Measurements from ENCODE around the gene CBX7. TPM values are rescaled to one million over a fixed set of nuclear protein-coding genes. Genes with fewer than 3 reads are reported as not detected.
A peak's percentile ranks its signal among the peaks of the same experiment; 100 is the strongest.
"Not testable (repeated sequence)": the region's sequence is repeated elsewhere in the genome, so short reads cannot be mapped to it uniquely, and the experiment has no call there.

The CBX7 gene
- polyA plus RNA-seq, 3 donors: 7.1 to 13.8 (median 8.1) TPM

DNA sequence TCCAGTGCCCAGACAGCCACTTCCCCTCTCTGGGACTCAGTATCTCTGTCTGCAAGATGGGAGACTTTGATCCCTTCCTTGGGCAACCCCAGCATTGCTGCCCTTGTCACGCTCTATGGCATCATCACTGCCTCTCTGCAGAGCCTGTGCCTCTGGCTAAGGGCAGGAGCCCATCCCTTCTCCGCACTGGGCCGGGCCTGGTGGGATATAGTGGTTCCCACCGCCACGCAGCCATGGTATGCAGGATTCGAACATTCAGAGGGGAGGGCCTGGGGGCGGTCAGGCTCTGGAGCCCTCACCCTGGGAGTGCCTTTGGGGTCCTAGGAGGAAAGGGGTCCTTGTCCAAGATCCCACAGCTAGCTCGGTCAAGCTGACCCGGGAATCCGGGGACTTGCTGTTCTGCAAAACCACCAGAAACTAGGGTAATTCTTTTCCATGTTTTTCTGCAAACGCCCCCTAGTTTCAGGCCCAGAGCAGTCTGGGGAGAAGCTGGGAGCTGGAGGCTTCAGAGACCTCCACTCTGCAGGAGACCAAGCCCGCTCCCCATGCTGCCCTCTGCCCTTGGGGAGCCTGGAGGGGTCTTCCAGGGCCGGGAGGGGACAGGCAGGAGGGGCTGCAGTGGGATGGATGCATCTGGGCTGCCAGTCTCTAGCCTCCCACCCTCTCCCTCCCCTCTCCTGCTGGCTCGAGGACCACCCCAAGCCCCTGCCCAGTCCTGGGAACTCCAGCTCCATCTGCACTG lies 24.4 kb upstream of the CBX7 start:
- no peak for DNase-seq (ENCODE audit: extremely low read depth in 1 of 11, low read depth in 9 of 11, low spot score in 4 of 11)

- DNase-seq (ENCODE audit: extremely low read depth in 1 of 11, low read depth in 9 of 11, low spot score in 4 of 11): peak in 6 of 11 donors; percentile 66 to 83 (median 74)
Measured at GRCh38 chr22:39176143-39176713, 23.7 kb upstream of the CBX7 start.

- no peak for DNase-seq (ENCODE audit: extremely low read depth in 1 of 11, low read depth in 9 of 11, low spot score in 4 of 11)
Measured at GRCh38 chr22:39175353-39176142, 23.1 kb upstream of the CBX7 start.

- DNase-seq (ENCODE audit: extremely low read depth in 1 of 11, low read depth in 9 of 11, low spot score in 4 of 11): peak; percentile 80 to 93 (median 90)
Measured at GRCh38 chr22:39174498-39175352, 22.2 kb upstream of the CBX7 start.

GRCh38 chr22:39173787-39174497 lies 21.5 kb upstream of the CBX7 start:
- DNase-seq (ENCODE audit: extremely low read depth in 1 of 11, low read depth in 9 of 11, low spot score in 4 of 11): no peak

DNA sequence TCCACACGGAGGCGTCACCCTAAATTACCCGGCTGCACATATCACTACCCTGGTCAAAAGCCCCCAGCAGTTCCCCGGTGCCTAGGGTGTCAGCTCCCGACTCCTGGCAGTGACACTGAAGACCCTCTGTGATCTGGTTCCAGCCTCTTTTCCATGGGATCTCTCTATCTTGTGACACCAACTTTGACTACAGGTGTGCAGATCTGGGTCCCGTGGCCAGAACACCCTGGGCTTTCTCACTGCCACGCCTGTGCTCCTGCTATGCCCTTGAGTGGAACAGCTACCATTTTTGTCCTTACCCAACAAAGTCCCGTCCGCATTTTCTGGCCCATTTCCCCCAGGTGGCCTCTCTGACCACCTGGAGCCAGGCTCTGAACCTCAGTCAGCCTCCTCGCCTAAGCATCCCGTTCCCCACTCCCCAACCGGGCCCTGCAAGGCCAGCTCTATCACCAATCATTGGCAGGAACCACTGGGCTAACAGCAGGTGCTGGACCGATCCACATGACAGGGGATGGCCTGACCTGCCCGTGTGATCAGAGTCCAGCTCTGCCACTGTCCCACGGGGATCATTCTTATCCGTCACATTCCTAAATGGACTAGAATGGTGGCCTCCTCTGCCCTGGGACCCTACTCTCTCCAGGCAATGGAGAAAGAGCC lies 20.7 kb upstream of the CBX7 start:
- DNase-seq (ENCODE audit: extremely low read depth in 1 of 11, low read depth in 9 of 11, low spot score in 4 of 11): no peak

- DNase-seq (ENCODE audit: extremely low read depth in 1 of 11, low read depth in 9 of 11, low spot score in 4 of 11): not testable (repeated sequence)
Measured at GRCh38 chr22:39172265-39173049, 20.0 kb upstream of the CBX7 start.

GRCh38 chr22:39171623-39172264 lies 19.3 kb upstream of the CBX7 start:
- DNase-seq (ENCODE audit: extremely low read depth in 1 of 11, low read depth in 9 of 11, low spot score in 4 of 11): no peak

DNA sequence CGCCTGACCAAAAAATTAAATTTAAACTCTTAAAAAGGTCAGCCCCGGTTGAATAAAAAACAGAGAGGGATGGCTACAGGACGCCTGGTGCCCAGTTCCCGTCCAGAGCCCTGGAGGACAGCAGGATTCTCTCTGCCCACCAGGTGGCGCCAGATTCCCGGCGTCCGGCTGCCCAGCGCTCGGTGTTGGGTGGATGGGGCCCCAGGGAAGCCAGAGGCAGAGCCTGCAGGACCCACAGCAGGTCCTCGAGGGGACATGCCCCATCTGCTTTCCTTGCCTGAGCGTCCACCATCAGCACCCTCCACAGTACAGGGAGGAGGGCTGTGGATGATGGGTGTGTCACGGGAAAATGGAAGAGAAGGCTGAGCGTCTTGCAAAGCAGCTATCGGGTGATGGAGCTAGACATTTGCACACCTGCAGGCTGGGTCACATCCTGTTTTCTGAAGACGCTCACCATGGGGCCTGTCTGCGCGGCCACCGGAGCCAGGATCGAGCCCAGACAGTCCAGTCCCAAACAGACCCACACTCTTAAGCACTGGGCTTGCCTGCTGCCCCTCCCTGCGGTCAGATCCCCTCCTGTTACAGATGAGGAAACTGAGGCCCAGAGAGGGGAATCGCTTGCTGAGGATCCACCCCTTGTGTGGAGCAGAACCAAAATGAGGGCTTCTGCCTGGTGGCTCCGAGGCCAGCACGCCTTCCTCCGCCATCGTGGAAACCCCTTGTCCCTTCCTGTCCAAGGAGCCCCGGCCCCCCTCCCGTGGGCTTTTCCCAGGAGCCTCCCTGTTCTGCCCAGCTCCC lies 18.5 kb upstream of the CBX7 start:
- DNase-seq (ENCODE audit: extremely low read depth in 1 of 11, low read depth in 9 of 11, low spot score in 4 of 11): peak in 5 of 11 donors; percentile 66 to 79 (median 74)

DNA sequence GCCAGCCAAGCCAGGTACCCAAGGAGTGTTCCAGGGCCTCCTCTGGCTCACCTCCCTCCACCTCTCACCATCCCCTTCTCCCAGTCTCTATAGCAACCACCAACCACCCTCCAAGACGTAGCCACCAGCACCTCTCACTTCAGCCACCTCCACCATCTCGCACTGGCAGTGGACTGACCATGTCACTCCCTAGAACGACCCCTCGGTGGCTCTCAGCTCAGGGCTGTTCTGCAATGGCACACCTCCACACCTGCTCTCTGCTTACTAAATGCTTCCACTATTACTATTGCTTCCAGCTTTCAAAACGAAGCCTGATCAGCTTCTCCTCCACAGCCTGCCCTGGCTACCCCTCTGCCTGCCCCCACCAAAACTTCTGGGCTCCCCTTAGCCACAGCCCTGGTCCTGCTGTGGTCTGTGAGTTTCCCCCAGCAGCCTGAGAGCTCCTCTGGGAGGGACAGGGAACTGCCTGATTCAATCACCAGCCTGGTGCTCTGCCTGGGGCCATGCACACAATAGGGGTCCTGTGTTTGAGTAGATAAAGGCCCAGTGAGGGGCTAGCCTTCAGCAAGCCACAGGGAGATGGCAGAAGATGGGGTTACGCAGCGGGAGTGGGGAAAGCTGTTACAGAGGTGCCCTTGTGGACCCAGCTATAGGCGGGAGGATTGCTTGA lies 17.5 kb upstream of the CBX7 start:
- no peak for DNase-seq (ENCODE audit: extremely low read depth in 1 of 11, low read depth in 9 of 11, low spot score in 4 of 11)

GRCh38 chr22:39166547-39166946 lies 14.1 kb upstream of the CBX7 start:
- DNase-seq (ENCODE audit: extremely low read depth in 1 of 11, low read depth in 9 of 11, low spot score in 4 of 11): no peak

DNA sequence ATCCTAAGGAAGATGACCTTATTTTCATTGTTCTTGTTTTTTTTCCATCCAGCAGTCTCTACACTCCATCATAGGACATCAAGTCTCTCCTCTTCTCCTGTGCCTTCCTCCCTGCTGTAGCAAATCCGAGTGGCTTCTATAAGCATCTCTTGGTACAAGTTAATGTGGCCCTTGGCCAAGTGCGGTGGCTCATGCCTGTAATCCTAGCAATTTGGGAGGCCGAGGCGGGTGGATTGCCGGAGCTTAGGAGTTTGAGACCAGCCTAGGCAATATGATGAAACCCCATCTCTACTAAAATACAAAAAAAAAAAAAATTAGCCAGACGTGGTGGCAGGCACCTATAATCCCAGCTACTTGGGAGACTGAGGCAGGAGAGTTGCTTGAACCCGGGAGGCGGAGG lies 3.6 kb upstream of the CBX7 start:
- DNase-seq (ENCODE audit: extremely low read depth in 1 of 11, low read depth in 9 of 11, low spot score in 4 of 11): not testable (repeated sequence)

DNA sequence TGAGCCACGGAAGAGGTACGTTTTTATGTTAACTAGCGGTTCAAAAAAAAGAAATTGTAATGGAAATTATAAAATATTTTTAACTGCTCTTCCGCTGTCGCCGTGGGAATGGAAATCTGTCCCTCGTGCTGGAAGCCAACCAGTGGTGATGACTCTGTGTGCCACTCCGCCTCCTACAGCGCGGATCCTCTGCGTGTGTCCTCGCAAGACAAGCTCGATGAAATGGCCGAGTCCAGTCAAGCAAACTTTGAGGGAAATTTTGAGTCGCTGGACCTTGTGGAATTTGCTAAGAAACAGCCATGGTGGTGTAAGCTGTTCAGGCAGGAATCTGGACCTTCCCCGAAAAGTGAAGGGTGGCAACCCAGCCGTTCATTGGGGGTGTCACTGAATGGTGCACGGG lies 2.9 kb upstream of the CBX7 start:
- no peak for DNase-seq (ENCODE audit: extremely low read depth in 1 of 11, low read depth in 9 of 11, low spot score in 4 of 11)

GRCh38 chr22:39153220-39153717 lies 789 bp upstream of the CBX7 start:
- no peak for DNase-seq (ENCODE audit: extremely low read depth in 1 of 11, low read depth in 9 of 11, low spot score in 4 of 11)

DNA sequence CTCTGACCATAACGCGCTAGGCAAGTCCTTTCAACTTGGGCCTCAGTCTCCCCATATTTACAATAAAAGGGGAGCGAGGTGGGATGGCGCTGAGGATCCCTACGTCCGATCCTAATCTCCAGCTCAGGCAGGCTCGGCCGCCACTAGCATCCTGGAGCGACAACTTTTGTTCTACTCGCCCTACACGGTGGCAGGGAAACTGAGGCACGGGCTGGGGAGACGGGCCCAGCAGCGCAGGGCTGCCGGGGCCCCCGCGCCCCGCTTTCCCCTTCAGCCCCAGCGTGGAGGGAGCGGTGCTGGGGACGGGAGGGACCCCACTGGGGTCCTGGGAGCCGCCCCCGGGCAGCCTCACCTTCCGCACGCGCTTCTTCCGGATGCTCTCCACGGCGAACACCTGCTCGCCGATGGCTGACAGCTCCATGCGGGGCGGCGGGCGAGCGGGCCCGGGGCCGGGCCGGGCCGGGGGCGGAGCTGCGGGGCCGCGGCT lies 413 bp downstream of the CBX7 start:
- no peak for DNase-seq (ENCODE audit: extremely low read depth in 1 of 11, low read depth in 9 of 11, low spot score in 4 of 11)
